Hepatocyte (in vitro differentiated cells): ENCODE measurements around the gene C6orf136.

ENCODE experiments used
- CTCF ChIP-seq: fragments of 200-600 bp; sonication (generic); IDR thresholded peaks from 2 replicates; pipeline ENCODE4 v1.5.1; 2016; ENCODE audit warnings: antibody characterized with exemption, mild to moderate bottlenecking; ENCODE audit not compliant: poor library complexity
- EZH2 ChIP-seq: fragments of 200-600 bp; sonication (generic); IDR thresholded peaks from 2 replicates; pipeline ENCODE4 v1.6.1; 2016; ENCODE audit warnings: antibody characterized with exemption, mild to moderate bottlenecking, borderline replicate concordance
- EZH2phosphoT487 ChIP-seq: fragments of 200-600 bp; sonication (generic); IDR thresholded peaks from one replicate; pipeline ENCODE4 v1.6.1; 2018; ENCODE audit warnings: antibody characterized with exemption, mild to moderate bottlenecking, low read depth, moderate library complexity; ENCODE audit not compliant: unreplicated experiment, severe bottlenecking

GRCh38 chr6:30689985-30690384, 43.1 kb downstream of the C6orf136 start:
- TF ChIP-seq CTCF (no peak), EZH2 (no peak), EZH2phosphoT487 (no peak)
